Osteoblast (primary cell): ENCODE measurements around the gene RAB3C. TPM values are rescaled to one million over a fixed set of nuclear protein-coding genes. Genes with fewer than 3 reads are reported as not detected.

Experiments
- DNase-seq: peaks from one replicate; pipeline ENCODE4 v3.0.0; 2011; ENCODE audit warnings: low spot score, mixed read lengths; ENCODE audit not compliant: insufficient read length; ENCODE audit errors: missing footprints
- H2AFZ ChIP-seq: 2 replicates; pipeline ENCODE4 v1.6.0; 2011; ENCODE audit warnings: mild to moderate bottlenecking, low read length
- H3K27ac ChIP-seq: 2 replicates; pipeline ENCODE4 v1.5.1; 2011; ENCODE audit warnings: mild to moderate bottlenecking, low read depth, low read length, moderate library complexity
- H3K27me3 ChIP-seq: 2 replicates; pipeline ENCODE4 v1.6.0; 2012; ENCODE audit warnings: mild to moderate bottlenecking, control low read depth, inconsistent platforms, low read length, moderate library complexity; ENCODE audit not compliant: insufficient read depth
- H3K36me3 ChIP-seq: 2 replicates; pipeline ENCODE4 v1.5.1; 2011; ENCODE audit warnings: mild to moderate bottlenecking, low read length, control low read depth, moderate library complexity; ENCODE audit not compliant: insufficient read depth
- H3K4me1 ChIP-seq: 2 replicates; pipeline ENCODE4 v1.5.1; 2011; ENCODE audit warnings: mild to moderate bottlenecking, low read length, control low read depth, moderate library complexity; ENCODE audit not compliant: insufficient read depth
- H3K4me2 ChIP-seq: 2 replicates; pipeline ENCODE4 v1.6.0; 2011; ENCODE audit warnings: mild to moderate bottlenecking, low read length; ENCODE audit not compliant: insufficient read depth
- H3K4me3 ChIP-seq: fragments of 200-600 bp; sonication (generic); 3 replicates; pipeline ENCODE4 v1.5.1; 2012; ENCODE audit warnings: mild to moderate bottlenecking, low read length, inconsistent platforms; ENCODE audit not compliant: insufficient read depth
- H3K79me2 ChIP-seq: 2 replicates; pipeline ENCODE4 v1.6.0; 2012; ENCODE audit warnings: mild to moderate bottlenecking, low read length, control low read depth, inconsistent platforms; ENCODE audit not compliant: insufficient read depth
- H3K9me3 ChIP-seq: 2 replicates; pipeline ENCODE4 v1.5.1; 2011; ENCODE audit warnings: low read depth, low read length, control low read depth
- H4K20me1 ChIP-seq: 2 replicates; pipeline ENCODE4 v1.6.0; 2012; ENCODE audit warnings: mild to moderate bottlenecking, low read length, control low read depth; ENCODE audit not compliant: insufficient read depth
- total RNA-seq: library from RNA; depleted of rRNA; stranded (reverse); fragments of >200 nt; gene quantifications from 2 replicates; pipeline ENCODE4 v1.2.3, GENCODE V29; 2012
- TF ChIP-seq, protein P1 (sequence below): IDR thresholded peaks from 2 replicates; pipeline ENCODE4 v1.5.1; 2011; ENCODE audit warnings: mild to moderate bottlenecking, low read depth, low read length, moderate library complexity; ENCODE audit errors: extremely low read depth

RAB3C gene
- total RNA-seq, 1 donor: not detected

DNA sequence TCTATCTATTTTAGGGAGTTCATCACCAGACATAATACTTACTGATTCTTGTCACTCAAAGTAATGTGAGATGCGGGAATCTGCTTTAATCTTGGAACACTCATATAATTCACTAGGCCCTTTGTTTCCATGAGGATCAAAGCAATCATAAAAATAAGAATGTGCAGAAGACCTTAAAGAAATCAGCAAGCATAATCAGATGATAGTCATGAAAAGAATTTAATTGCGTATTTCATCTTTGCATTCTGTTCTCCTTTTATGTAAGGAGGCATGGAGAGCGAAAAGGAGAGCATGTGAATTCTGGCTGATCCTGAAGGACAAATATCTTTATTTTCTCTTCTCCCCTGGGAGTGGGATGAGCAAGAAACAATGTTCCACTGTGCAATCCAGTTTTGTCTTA, 128.0 kb downstream of the RAB3C start:
- TF ChIP-seq, protein P1, sequence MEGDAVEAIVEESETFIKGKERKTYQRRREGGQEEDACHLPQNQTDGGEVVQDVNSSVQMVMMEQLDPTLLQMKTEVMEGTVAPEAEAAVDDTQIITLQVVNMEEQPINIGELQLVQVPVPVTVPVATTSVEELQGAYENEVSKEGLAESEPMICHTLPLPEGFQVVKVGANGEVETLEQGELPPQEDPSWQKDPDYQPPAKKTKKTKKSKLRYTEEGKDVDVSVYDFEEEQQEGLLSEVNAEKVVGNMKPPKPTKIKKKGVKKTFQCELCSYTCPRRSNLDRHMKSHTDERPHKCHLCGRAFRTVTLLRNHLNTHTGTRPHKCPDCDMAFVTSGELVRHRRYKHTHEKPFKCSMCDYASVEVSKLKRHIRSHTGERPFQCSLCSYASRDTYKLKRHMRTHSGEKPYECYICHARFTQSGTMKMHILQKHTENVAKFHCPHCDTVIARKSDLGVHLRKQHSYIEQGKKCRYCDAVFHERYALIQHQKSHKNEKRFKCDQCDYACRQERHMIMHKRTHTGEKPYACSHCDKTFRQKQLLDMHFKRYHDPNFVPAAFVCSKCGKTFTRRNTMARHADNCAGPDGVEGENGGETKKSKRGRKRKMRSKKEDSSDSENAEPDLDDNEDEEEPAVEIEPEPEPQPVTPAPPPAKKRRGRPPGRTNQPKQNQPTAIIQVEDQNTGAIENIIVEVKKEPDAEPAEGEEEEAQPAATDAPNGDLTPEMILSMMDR: no peak
- H2AFZ ChIP-seq: no peak overlapping the region

DNA sequence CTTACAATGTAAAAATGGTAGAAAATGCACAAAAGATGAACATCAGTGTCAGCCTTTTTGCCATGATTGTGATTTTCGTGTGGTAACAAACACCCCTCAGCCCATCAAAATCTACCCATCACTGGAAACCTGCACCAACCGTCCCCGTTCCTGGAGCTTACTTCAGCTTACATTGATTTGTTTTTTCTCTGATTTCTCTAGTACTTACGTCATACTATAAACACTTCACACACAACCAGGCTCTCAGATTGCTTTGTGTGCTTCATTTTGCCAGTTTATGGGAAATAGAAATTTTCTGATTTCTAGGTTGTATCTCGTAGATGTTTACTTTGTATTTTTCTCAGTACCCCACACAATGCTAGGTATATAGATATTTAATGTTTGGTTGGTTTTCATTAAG, 129.1 kb downstream of the RAB3C start:
- H3K4me3 ChIP-seq: no peak overlapping the region
- H3K4me2 ChIP-seq: no peak overlapping the region
- DNase-seq: no peak
- H3K4me1 ChIP-seq: no peaks in the 10 kb centered on the region
- no peaks in the 10 kb centered on the region for H3K36me3 ChIP-seq
- H3K27me3 ChIP-seq: no peaks in the 10 kb centered on the region
- TF ChIP-seq, protein P1: no peak
- no peak overlapping the region for H2AFZ ChIP-seq
- no peaks in the 10 kb centered on the region for H3K79me2 ChIP-seq
- H4K20me1 ChIP-seq: no peaks in the 10 kb centered on the region
- no peaks in the 10 kb centered on the region for H3K9me3 ChIP-seq
- H3K27ac ChIP-seq: no peak overlapping the region

More for the DNA sequence above, 128.0 kb downstream of the RAB3C start:
- H4K20me1 ChIP-seq: no peaks in the 10 kb centered on the region
- H3K4me1 ChIP-seq: no peaks in the 10 kb centered on the region
- no peak overlapping the region for H3K27ac ChIP-seq
- H3K4me2 ChIP-seq: no peak overlapping the region
- H3K36me3 ChIP-seq: no peaks in the 10 kb centered on the region
- no peak for DNase-seq
- no peaks in the 10 kb centered on the region for H3K79me2 ChIP-seq
- H3K9me3 ChIP-seq: no peaks in the 10 kb centered on the region
- no peak overlapping the region for H3K4me3 ChIP-seq
- H3K27me3 ChIP-seq: no peaks in the 10 kb centered on the region

DNA sequence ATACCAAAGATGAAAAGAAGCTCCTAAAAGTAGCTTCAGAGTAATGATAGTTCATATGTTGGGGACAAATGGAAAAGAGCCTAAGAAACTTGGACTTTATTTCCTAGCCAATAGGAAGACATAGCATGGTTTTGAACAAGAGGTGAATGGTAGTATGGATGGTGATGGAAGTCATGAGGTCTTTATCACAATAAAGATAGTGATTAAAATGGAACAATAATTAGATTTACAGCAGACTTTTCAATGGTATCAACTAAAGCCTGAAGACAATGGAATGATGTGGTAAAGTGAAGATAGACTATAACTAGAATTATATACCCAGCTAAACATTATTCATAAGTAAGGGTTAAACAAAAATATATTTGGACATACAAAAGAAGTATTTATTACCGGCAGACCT, 131.2 kb downstream of the RAB3C start:
- Histone ChIP-seq H3K27ac (no peak overlapping the region), H3K9me3 (no peaks in the 10 kb centered on the region), H3K36me3 (no peaks in the 10 kb centered on the region), H3K4me2 (no peak overlapping the region), H4K20me1 (no peaks in the 10 kb centered on the region), H3K79me2 (no peaks in the 10 kb centered on the region), H2AFZ (no peak overlapping the region), H3K4me3 (no peak overlapping the region), H3K27me3 (no peaks in the 10 kb centered on the region), H3K4me1 (no peaks in the 10 kb centered on the region)
- TF ChIP-seq, protein P1: no peak
- no peak for DNase-seq

DNA sequence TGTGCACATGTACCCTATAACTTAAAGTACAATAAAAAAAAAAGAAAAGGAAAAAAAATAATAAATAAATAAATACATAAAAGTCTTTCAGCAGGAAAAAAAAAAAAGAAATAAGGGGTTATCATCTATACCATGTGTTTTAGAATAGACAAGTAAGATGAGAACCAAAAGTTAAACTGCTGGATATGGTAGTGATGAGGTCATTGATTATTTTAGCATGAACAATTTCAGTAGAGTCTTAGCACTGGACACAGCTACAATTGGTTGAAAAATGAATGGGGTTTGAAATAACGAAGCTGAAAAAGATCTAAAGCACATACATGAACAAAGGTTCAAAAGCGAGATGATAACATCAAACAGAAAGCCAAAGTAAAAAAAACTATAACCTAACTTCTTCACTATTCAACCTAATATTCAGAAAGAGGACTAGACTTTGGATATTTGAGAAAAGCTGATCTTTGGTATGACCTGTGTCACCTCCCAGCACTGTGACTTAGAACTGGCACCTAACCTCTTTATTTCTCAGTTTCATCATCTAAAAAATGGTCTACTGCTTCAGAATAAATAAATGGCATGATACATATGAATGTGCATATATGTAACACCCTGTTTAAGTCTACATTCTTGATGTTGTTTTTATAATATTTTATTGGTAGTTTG, 133.3 kb downstream of the RAB3C start:
- H3K4me1 ChIP-seq: no peaks in the 10 kb centered on the region
- DNase-seq: no peak
- no peaks in the 10 kb centered on the region for H3K79me2 ChIP-seq
- H3K27me3 ChIP-seq: no peaks in the 10 kb centered on the region
- H3K4me3 ChIP-seq: no peak overlapping the region
- TF ChIP-seq, protein P1: no peak
- no peaks in the 10 kb centered on the region for H4K20me1 ChIP-seq
- H3K27ac ChIP-seq: no peak overlapping the region
- H2AFZ ChIP-seq: no peak overlapping the region
- no peak overlapping the region for H3K4me2 ChIP-seq
- H3K9me3 ChIP-seq: no peaks in the 10 kb centered on the region
- no peaks in the 10 kb centered on the region for H3K36me3 ChIP-seq
